Measurements from ENCODE around the gene NAALADL2.
"Not testable (repeated sequence)": the region's sequence is repeated elsewhere in the genome, so short reads cannot be mapped to it uniquely, and the experiment has no call there.

Gene NAALADL2

GRCh38 chr3:175430983-175431773, 572.0 kb downstream of the NAALADL2 start:
- no peak for DNase-seq (ENCODE audit: low spot score)

DNA sequence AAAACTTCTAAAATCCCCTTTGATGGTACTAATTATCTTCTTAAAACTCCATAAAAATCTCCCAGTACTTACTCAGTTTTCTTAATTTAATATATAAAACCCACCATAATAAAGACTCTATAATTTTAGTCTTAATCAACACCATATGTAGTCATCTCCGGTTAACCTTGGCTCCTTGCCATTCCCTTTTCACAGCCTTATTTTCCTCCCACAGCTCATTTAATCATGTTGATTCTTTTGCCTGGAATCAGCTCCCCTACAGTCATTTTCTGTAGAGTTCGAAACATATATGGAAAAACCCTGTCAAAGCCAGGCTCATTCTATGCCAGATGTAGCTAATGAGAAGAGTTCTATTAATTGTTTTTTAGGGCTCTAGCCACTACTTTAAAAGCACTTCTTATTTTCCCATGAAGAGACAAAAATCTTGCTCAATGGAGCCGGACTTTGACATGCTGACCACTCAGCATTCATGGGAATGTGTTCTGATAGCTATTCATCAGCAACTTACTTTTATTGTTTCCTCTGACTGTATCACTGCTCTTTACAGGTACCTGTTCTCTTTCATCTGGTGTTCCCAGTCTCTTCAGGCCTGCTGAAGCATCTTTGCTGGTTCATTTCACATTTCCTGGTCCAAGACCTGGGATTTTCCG, 573.4 kb downstream of the NAALADL2 start:
- no peak for DNase-seq (ENCODE audit: low spot score)

DNA sequence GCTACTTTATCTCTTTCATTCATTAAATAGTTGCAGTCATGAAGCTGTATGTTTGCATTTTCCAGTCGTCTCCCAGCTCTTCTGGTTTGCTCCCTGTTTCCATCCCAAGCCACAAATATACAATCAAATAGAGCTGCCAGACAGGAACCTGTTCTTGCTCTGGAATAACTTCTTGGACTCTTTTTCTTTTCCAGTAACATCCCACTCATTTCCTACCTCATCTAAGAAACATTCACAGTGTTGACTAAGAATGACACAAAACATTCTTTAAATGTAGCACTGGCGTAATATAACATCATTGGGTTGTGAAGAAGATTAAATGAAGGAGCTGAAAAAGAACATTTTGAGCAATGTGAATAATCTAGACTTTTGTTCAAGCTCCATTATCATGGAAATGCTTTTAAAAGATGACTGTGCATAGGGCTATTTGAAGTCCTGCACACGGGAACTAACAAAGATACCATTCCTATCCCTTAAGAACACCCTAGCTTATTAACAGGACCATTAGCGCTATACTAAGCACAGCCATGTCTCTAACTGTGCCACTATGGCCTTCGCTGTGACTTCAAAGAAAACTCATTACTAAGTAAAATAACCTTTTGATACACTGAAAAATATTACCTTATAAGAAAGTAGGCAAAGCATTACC, 574.0 kb downstream of the NAALADL2 start:
- no peak for DNase-seq (ENCODE audit: low spot score)

DNA sequence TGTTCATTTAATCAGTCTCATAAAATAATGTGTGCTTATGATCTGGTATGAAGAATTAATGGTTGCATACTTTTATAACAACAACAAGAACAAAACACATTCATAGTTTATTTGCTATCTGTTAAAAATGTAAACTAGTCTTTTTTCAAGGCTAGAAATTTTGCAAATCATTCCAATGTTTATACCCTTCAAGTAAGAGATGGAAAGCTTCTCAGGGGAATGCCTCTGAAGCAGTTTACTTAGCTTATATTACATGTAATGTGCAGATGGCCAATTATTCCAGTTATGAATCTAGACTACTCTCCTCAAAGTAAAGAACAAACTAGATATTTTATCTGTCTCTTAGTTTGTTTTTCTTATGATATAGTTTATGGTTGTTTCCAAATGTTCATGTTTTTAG, 575.4 kb downstream of the NAALADL2 start:
- DNase-seq (ENCODE audit: low spot score): no peak

- no peak for DNase-seq (ENCODE audit: low spot score)
Observed at GRCh38 chr3:175443682-175444081, 584.5 kb downstream of the NAALADL2 start.

DNA sequence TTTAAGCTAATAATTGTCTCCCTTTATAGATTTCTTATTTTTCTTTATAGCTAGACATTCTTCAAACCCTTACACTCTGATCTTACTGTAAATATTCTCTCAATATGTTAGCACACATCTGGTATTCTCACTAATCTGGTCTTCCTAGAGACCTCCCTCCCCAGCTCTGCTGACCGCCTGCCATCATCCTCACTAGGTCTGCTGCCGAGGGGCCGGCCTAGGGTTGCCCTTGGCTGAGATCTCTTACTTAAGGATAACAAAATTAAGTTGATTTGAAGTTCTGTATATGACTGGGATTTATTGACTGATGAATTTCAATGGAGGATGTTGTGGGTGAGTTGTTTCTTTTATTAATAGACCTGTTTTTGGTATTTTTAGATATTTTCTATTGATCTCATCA, 586.6 kb downstream of the NAALADL2 start:
- DNase-seq (ENCODE audit: low spot score): no peak

GRCh38 chr3:175447521-175447920, 588.4 kb downstream of the NAALADL2 start:
- DNase-seq (ENCODE audit: low spot score): no peak

GRCh38 chr3:175453361-175453760, 594.2 kb downstream of the NAALADL2 start:
- DNase-seq (ENCODE audit: low spot score): no peak

DNA sequence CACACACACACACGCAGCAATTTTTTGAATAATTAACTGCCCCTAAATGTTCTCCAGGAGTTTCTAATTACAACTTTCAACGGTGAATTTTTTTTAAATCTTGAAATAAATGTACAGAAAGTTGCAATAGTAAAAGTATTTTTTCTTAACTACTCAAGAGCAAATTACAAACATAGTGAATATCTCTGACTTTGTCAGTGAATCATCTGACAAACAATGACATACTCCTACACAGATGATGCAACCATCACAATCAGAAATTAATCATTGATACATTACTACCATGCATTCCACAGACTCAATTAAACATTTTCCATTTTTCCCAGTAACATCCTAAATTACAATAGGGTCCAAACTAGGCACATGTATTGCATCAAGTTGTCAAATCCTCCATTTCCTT, 597.3 kb downstream of the NAALADL2 start:
- no peak for DNase-seq (ENCODE audit: low spot score)

GRCh38 chr3:175457301-175457700, 598.2 kb downstream of the NAALADL2 start:
- no peak for DNase-seq (ENCODE audit: low spot score)

GRCh38 chr3:175460849-175461399, 601.8 kb downstream of the NAALADL2 start:
- DNase-seq (ENCODE audit: low spot score): not testable (repeated sequence)

DNA sequence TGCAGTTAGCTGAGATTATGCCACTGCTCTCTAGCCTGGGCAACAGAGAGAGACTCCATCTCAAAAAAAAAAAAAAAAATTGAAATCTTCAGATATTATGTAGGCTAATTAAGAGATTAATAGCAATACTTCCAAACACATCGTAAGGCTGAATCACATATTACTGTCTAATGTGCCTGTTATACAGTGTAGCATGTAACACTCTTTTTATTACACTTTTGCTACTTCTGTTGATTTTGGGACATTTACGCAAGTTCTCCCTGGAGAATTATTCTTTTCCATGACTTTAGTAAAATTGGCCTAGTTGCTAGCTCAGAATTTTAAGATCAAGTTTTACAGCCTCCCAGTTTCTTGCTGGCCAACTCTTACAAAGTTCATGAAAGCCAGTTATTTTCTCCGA, 605.2 kb downstream of the NAALADL2 start:
- DNase-seq (ENCODE audit: low spot score): no peak

DNA sequence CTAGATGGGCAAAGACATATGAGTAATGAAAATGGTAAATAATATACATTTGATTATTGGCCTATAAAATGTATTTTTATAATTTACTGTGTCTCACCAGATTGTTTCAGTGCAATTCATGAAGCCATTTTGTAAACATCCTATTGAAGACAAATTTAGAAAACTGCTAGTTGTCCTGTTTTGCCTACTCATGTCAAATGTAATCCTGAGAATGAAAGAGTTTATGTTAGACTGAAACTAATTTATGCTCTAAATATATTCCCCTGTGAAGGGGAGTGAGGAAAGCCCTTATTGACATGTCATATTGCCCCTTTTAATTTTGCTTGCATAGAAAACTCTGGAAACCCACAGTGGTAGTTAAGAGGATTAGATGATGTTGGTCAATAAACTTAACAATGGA, 610.0 kb downstream of the NAALADL2 start:
- no peak for DNase-seq (ENCODE audit: low spot score)

DNA sequence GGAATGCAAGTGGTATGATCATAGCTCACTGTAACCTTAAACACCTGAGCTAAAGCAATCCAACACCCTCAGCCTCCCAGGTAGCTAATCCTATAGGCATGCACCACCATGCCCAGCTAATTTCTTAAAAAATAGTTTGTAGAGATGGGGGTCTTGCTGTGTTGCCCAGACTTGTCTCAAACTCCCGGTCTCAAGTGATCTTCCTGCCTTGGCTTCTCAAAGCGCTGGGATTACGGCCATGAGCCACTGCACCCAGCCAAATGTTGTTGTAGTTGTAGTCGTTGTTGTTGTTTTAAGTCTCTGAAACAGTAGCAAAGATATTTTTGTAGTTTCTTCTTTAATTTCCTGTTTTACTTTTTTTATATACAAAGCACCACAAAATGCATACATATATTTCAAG, 616.6 kb downstream of the NAALADL2 start:
- DNase-seq (ENCODE audit: low spot score): no peak

DNA sequence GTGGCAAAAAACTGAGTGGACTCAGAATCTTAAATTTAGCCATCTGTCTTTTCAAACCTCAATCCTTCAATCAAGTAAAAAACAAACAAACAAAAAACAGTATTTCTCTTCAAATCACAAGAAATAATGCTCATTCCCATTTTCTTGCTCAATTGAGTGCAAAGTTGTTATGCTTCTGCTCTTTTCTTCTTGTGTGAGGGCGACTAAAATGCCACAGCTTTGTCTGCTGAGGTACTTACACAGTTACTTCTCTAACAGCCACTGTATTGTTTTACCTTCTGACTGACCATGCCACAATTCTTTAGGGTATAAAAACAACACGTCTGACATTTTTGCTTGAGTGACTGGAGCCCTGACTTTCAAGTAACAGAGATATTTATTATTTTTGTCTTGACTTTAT, 617.4 kb downstream of the NAALADL2 start:
- DNase-seq (ENCODE audit: low spot score): no peak

DNA sequence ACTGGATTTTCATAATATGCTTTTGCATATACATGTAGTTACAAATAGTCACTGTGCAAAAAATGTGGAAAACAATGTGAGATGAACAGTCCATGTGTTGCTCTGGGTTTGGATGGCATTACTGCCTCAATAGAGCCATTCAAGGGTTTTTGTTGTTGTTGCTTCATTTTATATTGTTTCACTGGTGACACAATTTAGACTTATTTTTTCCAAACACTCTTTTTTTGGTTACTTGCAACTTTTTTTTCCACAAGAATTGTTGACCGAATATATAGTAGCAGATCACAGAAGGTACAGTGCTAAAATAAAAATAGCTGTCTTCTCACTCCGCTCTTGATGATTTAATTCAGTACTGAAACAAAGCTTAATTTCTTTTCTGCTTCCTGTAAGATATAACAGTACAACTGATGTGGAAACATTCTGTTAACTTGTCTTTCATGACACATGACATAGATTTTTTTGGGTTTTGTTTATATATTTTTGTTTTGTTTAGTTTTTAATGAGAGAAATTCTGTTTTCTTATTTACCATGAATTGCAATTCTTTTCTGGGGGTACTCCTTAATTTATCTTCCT, 618.6 kb downstream of the NAALADL2 start:
- no peak for DNase-seq (ENCODE audit: low spot score)

GRCh38 chr3:175478301-175478700, 619.2 kb downstream of the NAALADL2 start:
- DNase-seq (ENCODE audit: low spot score): no peak

DNA sequence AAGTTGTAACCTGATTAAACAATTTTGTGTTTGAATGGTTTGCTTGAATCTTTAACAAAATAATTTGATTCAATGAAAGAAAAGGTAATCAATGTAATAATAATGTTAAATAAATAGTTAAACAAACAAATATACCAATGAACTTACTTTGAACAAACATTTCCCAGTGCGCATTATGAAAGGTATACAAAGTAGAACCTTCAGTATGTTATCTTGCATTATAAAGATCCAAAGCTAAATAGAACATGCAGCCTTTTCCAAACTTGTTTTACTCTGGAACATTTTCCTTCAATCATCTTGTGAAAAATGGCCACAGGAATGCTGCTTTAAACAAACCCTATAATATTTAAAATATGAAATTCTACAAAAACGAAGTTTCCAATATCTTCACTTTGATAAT, 620.0 kb downstream of the NAALADL2 start:
- no peak for DNase-seq (ENCODE audit: low spot score)

- no peak for DNase-seq (ENCODE audit: low spot score)
Observed at GRCh38 chr3:175479800-175480199, 620.7 kb downstream of the NAALADL2 start.

DNA sequence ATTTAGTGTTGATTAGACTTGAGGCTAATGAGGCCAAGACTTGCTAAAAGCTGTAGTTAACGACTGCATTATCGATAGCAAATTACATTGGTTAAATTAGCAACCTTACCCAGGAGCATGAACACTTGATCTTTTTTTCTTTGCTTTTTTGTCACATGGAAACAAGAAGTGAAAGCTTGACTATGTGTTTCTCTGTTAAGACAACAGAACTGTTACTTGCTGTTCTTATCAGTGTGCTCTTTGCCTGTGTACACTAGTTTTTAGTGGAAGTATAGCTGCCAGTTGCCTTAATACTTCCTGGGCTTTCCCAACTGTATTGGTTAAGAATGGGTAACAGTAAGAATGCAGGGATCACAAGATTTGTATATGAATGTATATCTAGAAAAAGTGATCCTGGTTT, 625.5 kb downstream of the NAALADL2 start:
- no peak for DNase-seq (ENCODE audit: low spot score)

DNA sequence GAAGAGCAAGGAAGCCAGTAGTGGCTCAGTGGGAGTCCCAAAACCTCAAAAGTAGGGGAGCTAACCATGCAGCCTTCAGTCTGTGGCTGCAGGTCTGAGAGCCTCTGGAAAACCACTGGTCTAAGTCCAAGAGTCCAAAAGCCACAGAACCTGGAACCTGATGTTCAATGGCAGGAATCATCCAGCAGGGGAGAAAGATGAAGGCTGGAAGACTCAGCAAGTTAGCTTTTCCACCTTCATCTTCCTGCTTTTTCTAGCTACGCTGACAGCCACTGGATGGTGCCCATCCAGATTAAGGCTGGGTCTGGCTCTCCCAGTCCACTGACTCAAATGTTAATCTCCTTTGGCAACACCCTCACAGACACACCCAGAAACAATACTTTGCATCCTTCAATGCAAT, 626.3 kb downstream of the NAALADL2 start:
- no peak for DNase-seq (ENCODE audit: low spot score)

- DNase-seq (ENCODE audit: low spot score): no peak
Observed at GRCh38 chr3:175486255-175486654, 627.1 kb downstream of the NAALADL2 start.

GRCh38 chr3:175489406-175489805, 630.3 kb downstream of the NAALADL2 start:
- DNase-seq (ENCODE audit: low spot score): no peak

Data from activated CD4-positive, alpha-beta T cell treated with anti-CD3 and anti-CD28 coated beads, Interleukin-2, Interleukin-4, amounts not matched to agents 100 ng/mL and 50 ng/mL, durations not matched to agents 16 hours and 8 hours (primary cell).